Endodermal cell (in vitro differentiated cells): ENCODE measurements around the gene CLIC5. TPM values are rescaled to one million over a fixed set of nuclear protein-coding genes. Genes with fewer than 3 reads are reported as not detected.

Source experiments
- DNase-seq: peaks from one replicate; pipeline ENCODE4 v3.0.0-alpha.2; 2017
- H3K27ac ChIP-seq: 2 replicates; pipeline ENCODE4 v1.5.1; 2013; ENCODE audit warnings: mild to moderate bottlenecking, low read depth, low read length, moderate library complexity
- H3K27me3 ChIP-seq: 2 replicates; pipeline ENCODE4 v1.6.1; 2013; ENCODE audit warnings: mild to moderate bottlenecking, low read length, moderate library complexity; ENCODE audit not compliant: insufficient read depth, control insufficient read depth, poor library complexity, severe bottlenecking
- H3K36me3 ChIP-seq: 2 replicates; pipeline ENCODE4 v1.7.0; 2013; ENCODE audit warnings: mild to moderate bottlenecking, low read length, moderate library complexity; ENCODE audit not compliant: control insufficient read depth, insufficient read depth
- H3K4me1 ChIP-seq: one replicate; pipeline ENCODE4 v1.7.0; 2013; ENCODE audit warnings: low read length; ENCODE audit not compliant: control insufficient read depth, insufficient read depth
- H3K4me3 ChIP-seq: 2 replicates; pipeline ENCODE4 v1.5.1; 2013; ENCODE audit warnings: mild to moderate bottlenecking, low read length, moderate library complexity
- H3K9ac ChIP-seq: 2 replicates; pipeline ENCODE4 v1.6.1; 2013; ENCODE audit warnings: mild to moderate bottlenecking, low read length, moderate library complexity; ENCODE audit not compliant: poor library complexity, severe bottlenecking; ENCODE audit errors: extremely low read depth
- H3K9me3 ChIP-seq: 2 replicates; pipeline ENCODE4 v1.6.1; 2013; ENCODE audit warnings: mild to moderate bottlenecking, low read length, moderate library complexity; ENCODE audit not compliant: control insufficient read depth
- H3K27ac Mint-ChIP-seq: 2 replicates; pipeline ENCODE4 v1.8.0; 2020; ENCODE audit warnings: mixed read lengths
- H3K27me3 Mint-ChIP-seq: 2 replicates; pipeline ENCODE4 v1.8.0; 2021; ENCODE audit warnings: mild to moderate bottlenecking, mixed read lengths; ENCODE audit not compliant: insufficient read depth
- H3K36me3 Mint-ChIP-seq: 2 replicates; pipeline ENCODE4 v1.8.0; 2020; ENCODE audit warnings: low read depth, mixed read lengths
- H3K4me1 Mint-ChIP-seq: 2 replicates; pipeline ENCODE4 v1.8.0; 2020; ENCODE audit warnings: mixed read lengths
- H3K4me3 Mint-ChIP-seq: 2 replicates; pipeline ENCODE4 v1.8.0; 2020; ENCODE audit warnings: mild to moderate bottlenecking, moderate library complexity, mixed read lengths
- H3K9me3 Mint-ChIP-seq: 2 replicates; pipeline ENCODE4 v1.8.0; 2020; ENCODE audit warnings: mild to moderate bottlenecking, mixed read lengths
- CTCF ChIP-seq: fragments of 200-600 bp; sonication (generic); conservative IDR thresholded peaks from 2 replicates; pipeline ENCODE4 v1.5.0; 2021; ENCODE audit warnings: antibody characterized with exemption, mild to moderate bottlenecking
- WGBS, 2 experiments: methylation state at CpG; one replicate each; pipeline versions ENCODE4 v1.1.5 to v1.1.7; 2013; ENCODE audit warnings: missing lambda C conversion rate in 2 of 2, mixed read lengths in 1 of 2; ENCODE audit not compliant: insufficient coverage in 1 of 2, insufficient read length in 1 of 2; 5-methylcytosine and 5-hydroxymethylcytosine counted together
- total RNA-seq, 2 donors: library from RNA; stranded (reverse); fragmentation: NEBNext Ultra II Directional in 1 of 2; extraction: Animal tissue kit (Norgen Biotek cat#: 25700) in 1 of 2; gene quantifications; 2 replicates in 1 of 2; 3 replicates in 1 of 2; pipeline ENCODE4 v1.2.1, GENCODE V29; 2021

CLIC5 gene
- total RNA-seq, 2 donors from 2014 or later: 0.11 TPM; not detected in 1

- no peak for TF ChIP-seq CTCF
- Mint-ChIP-seq H3K4me3 (no peak overlapping the region), H3K27ac (no peak overlapping the region), H3K9me3 (no peaks in the 10 kb centered on the region), H3K4me1 (no peaks in the 10 kb centered on the region), H3K27me3 (no peaks in the 10 kb centered on the region), H3K36me3 (no peaks in the 10 kb centered on the region)
- no peak overlapping the region for H3K9ac ChIP-seq
- 100% methylated on average over 1 of the region's 1 CpG; no CpG with 5 or more reads in 1 of the 2 experiments for WGBS, 2 experiments
- no peaks in the 10 kb centered on the region for H3K4me1 ChIP-seq
- H3K36me3 ChIP-seq: no peaks in the 10 kb centered on the region
- no peak for DNase-seq
- H3K4me3 ChIP-seq: no peak overlapping the region
- no peak overlapping the region for H3K27ac ChIP-seq
- no peaks in the 10 kb centered on the region for H3K9me3 ChIP-seq
- no peaks in the 10 kb centered on the region for H3K27me3 ChIP-seq
Observed at GRCh38 chr6:45983062-45983461, 32.6 kb downstream of the CLIC5 start.

GRCh38 chr6:45982280-45983036 lies 33.2 kb downstream of the CLIC5 start:
- Histone ChIP-seq H3K27ac (no peak overlapping the region), H3K4me1 (no peaks in the 10 kb centered on the region), H3K36me3 (no peaks in the 10 kb centered on the region), H3K9me3 (no peaks in the 10 kb centered on the region), H3K4me3 (no peak overlapping the region), H3K27me3 (no peaks in the 10 kb centered on the region), H3K9ac (no peak overlapping the region)
- no peaks in the 10 kb centered on the region for H3K27me3 Mint-ChIP-seq
- no peaks in the 10 kb centered on the region for H3K36me3 Mint-ChIP-seq
- no peaks in the 10 kb centered on the region for H3K9me3 Mint-ChIP-seq
- no peaks in the 10 kb centered on the region for H3K4me1 Mint-ChIP-seq
- H3K27ac Mint-ChIP-seq: no peak overlapping the region
- TF ChIP-seq CTCF: no peak
- H3K4me3 Mint-ChIP-seq: no peak overlapping the region
- 96 to 98% methylated on average over 6 to 8 of the region's 9 CpGs for WGBS, 2 experiments
- DNase-seq: no peak

- H3K27ac Mint-ChIP-seq: no peak overlapping the region
- TF ChIP-seq CTCF: no peak
- DNase-seq: no peak
Observed at GRCh38 chr6:45981046-45981445, 34.6 kb downstream of the CLIC5 start.

More at GRCh38 chr6:45981046-45981445, 34.6 kb downstream of the CLIC5 start:
- Mint-ChIP-seq H3K9me3 (no peaks in the 10 kb centered on the region), H3K4me3 (no peak overlapping the region), H3K27me3 (no peaks in the 10 kb centered on the region), H3K36me3 (no peaks in the 10 kb centered on the region), H3K4me1 (no peaks in the 10 kb centered on the region)
- Histone ChIP-seq H3K4me1 (no peaks in the 10 kb centered on the region), H3K9ac (no peak overlapping the region), H3K36me3 (no peaks in the 10 kb centered on the region), H3K9me3 (peaks cover 4% of the 10 kb centered on the region), H3K27ac (no peak overlapping the region), H3K4me3 (no peak overlapping the region), H3K27me3 (no peaks in the 10 kb centered on the region)
- WGBS, 2 experiments: 96 to 100% methylated on average over 1 to 3 of the region's 3 CpGs
